Measurements from ENCODE around the gene ERRFI1. TPM values are rescaled to one million over a fixed set of nuclear protein-coding genes. Genes with fewer than 3 reads are reported as not detected.

The ERRFI1 gene
- total RNA-seq, 2 experiments from 2014 or later, result 1.6 to 2.2 TPM

DNA sequence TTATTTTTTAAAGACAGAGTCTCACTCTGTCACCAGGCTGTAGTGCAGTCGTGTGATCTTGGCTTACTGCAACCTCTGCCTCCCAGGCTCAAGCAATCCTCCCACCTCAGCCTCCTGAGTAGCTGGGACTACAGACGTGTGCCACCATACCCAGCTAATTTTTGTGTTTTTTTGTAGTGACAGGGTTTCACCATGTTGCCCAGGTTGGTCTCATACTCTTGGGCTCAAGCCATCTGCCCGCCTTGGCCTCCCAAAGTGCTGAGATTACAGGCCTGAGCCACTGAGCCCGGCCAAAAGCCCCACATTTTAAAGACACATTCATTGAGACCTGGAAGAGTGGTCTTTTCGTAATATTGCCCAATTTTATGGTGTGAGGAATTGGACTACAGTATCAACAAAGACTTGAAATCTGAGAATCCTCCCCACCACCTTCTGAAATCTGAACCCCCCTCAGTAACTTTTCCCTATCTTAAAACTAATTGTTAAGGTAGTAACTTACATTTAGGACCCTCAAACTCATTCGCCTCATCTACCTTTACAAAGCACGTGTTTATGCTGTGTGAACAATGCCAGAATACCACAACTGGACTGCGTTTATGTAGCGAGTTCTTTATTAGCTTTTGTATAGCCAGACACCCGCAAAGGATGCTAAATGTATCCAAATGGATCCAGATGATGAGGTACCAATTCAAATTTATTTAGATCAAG lies 2.7 kb downstream of the ERRFI1 start:
- Mint-ChIP-seq H3K36me3 (ENCODE audit: low read depth) (no peaks in the 10 kb centered on the region), H3K4me3 (no peak overlapping the region), H3K27me3 (peaks cover 33% of the 10 kb centered on the region), H3K27ac (no peak overlapping the region), H3K9me3 (no peaks in the 10 kb centered on the region), H3K4me1 (ENCODE audit: low read depth) (peaks cover 12% of the 10 kb centered on the region)
- DNase-seq, result no peak
- ChIA-PET POLR2A (interaction anchor here (0.5 kb wide), 1 partner anchor 853 kb away, joined by 3 read pairs; no protein-coding TSS in a partner anchor), CTCF (interaction anchor here (2.3 to 3.0 kb wide), 2 partner anchors 9 to 292 kb away, joined by 11 to 20 read pairs; no protein-coding TSS in a partner anchor)
- no peak for ATAC-seq
- no peak for TF ChIP-seq CTCF (IDR thresholded peaks at IDR 0.05)
- intact Hi-C loops (cut with micrococcal nuclease), result no loop called here

DNA sequence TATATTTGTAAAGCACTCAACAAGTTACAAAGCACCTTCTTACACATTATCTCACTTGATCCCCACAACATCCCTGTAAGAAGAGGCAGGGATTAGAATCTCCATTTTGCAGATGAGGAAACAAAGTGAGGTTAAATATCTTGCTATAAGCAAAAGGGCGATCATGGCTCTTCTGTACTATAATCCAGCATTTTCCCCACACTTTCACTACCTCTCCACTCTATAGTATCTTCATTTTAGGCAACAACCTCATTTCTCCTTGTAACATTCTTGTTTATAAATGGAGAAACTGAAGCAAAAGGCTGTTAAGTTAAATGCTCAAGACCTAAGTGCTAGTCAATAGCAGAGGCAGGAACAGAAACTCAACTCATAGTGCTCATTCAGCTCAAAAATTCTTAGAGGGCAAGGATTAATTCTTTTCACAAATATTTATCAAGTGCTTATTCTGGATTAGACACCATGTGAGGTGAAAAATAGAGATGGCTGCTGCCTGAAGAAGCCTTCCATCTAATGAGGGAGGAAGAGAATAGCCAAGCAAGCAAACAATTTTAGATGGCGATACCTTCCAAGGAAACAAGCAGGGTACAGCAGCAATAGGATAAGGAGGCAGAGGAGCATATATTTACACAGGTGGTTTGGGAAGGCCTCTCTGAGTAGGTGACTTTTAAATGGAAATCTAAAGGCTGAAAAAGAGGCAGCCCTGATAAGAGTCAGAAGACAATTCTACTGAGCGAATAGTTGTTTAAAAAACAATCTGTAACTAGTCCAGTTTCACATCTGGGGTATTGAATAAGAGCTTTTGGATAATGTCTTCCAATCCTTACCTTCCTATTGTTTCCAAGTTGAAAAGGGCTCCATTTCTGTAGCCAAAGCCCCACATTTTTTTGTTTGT lies 3.5 kb downstream of the ERRFI1 start:
- Mint-ChIP-seq H3K27me3 (peaks cover 34% of the 10 kb centered on the region), H3K4me1 (ENCODE audit: low read depth) (peaks cover 12% of the 10 kb centered on the region), H3K4me3 (no peak overlapping the region), H3K36me3 (ENCODE audit: low read depth) (no peaks in the 10 kb centered on the region), H3K9me3 (no peaks in the 10 kb centered on the region), H3K27ac (no peak overlapping the region)
- DNase-seq, result no peak
- POLR2A ChIA-PET, result no interaction called here
- CTCF ChIA-PET, result interaction anchor here (0.6 to 3.0 kb wide), 2 partner anchors 8 kb away, joined by 3 to 20 read pairs; no protein-coding TSS in a partner anchor
- no peak for TF ChIP-seq CTCF (IDR thresholded peaks at IDR 0.05)
- intact Hi-C loops (cut with micrococcal nuclease), result no loop called here
- no peak for ATAC-seq

DNA sequence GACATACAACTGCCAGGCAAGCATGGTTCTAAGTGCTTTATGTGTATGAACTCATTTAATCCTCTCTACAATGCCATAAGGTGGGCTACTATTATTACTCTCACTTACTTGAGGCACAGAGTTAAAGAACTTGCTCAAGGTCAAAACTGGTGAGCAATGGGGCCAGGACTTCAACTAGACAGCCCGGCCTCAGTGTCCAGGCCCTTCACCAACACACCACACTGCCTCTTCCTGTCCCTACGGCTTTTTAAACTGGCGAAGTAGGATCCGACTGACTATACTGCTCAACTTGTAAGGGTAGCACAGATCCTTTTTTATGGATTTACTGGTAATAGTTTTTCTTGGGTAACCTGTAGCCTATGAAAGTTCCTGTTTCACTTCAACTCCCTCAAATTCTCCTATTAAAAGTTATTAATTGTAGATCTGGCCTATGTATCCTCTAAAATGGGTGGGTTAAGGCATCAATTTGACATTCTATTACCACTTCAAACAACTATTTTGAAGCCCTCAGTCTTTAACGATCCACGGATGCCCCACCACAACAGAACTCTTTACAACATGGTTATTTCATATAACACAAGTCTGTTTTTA lies 4.3 kb downstream of the ERRFI1 start:
- Mint-ChIP-seq H3K9me3 (no peaks in the 10 kb centered on the region), H3K4me1 (ENCODE audit: low read depth) (peaks cover 10% of the 10 kb centered on the region), H3K4me3 (no peak overlapping the region), H3K27me3 (peaks cover 31% of the 10 kb centered on the region), H3K36me3 (ENCODE audit: low read depth) (no peaks in the 10 kb centered on the region), H3K27ac (no peak overlapping the region)
- DNase-seq (no peak), ATAC-seq (no peak)
- TF ChIP-seq CTCF (IDR thresholded peaks at IDR 0.05), result no peak
- CTCF ChIA-PET, result interaction anchor here (1.0 kb wide), 1 partner anchor 293 kb away, joined by 4 read pairs; no protein-coding TSS in a partner anchor
- intact Hi-C loops (cut with micrococcal nuclease), result no loop called here
- POLR2A ChIA-PET, result no interaction called here

DNA sequence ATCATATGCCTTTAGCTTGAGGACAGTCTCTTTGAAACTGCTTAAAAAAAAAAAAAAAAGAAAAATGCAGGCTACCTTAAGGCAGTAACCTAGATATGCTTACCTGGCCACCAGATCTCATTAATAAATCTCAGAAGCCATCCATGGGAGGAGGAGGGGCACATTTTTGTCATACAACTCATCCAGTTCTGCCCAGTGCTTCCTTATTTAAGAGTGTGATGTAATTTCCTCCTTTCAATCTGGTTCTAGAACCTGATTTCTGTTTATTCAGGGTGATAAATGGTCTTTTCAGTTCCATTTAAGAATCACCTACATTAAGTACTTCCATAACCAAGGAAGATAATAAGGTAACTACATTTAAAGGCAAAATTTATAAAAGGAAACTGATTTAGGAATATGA lies 6.1 kb downstream of the ERRFI1 start:
- peaks cover 5% of the 10 kb centered on the region for H3K4me1 Mint-ChIP-seq (ENCODE audit: low read depth)
- H3K36me3 Mint-ChIP-seq (ENCODE audit: low read depth), result no peaks in the 10 kb centered on the region
- no peak for TF ChIP-seq CTCF (IDR thresholded peaks at IDR 0.05)
- POLR2A ChIA-PET, result interaction anchor here (0.6 to 0.8 kb wide), 2 partner anchors 297 to 324 kb away, joined by 3 read pairs; no protein-coding TSS in a partner anchor
- no peak overlapping the region for H3K27ac Mint-ChIP-seq
- CTCF ChIA-PET, result interaction anchor here (1.1 to 10.2 kb wide), 5 partner anchors 8 to 330 kb away, joined by 3 to 120 read pairs (median 11); no protein-coding TSS in a partner anchor
- peaks cover 32% of the 10 kb centered on the region for H3K27me3 Mint-ChIP-seq
- no peak overlapping the region for H3K4me3 Mint-ChIP-seq
- intact Hi-C loops (cut with micrococcal nuclease), result no loop called here
- no peak for ATAC-seq
- H3K9me3 Mint-ChIP-seq, result no peaks in the 10 kb centered on the region
- no peak for DNase-seq
